Tibial artery (tissue), 4 donors: ENCODE data around the gene RECQL.

ENCODE experiments used
- DNase-seq, 2 donors: peaks; one replicate each; pipeline ENCODE4 v3.0.0-alpha.2; 2019
- H3K27ac ChIP-seq, 2 donors: fragments of 200-600 bp; sonication (generic) in 1 of 2; 1 replicate in 1 of 2; 2 replicates in 1 of 2; pipeline ENCODE4 v1.5.1; 2018 to 2019; ENCODE audit warnings: mild to moderate bottlenecking in 1 of 2
- H3K27me3 ChIP-seq, 2 donors: fragments of 200-600 bp; sonication (generic) in 1 of 2; one replicate each; pipeline versions ENCODE4 v1.5.1 to v1.6.0; 2016 to 2019
- H3K36me3 ChIP-seq, 3 donors: fragments of 200-600 bp; sonication (generic) in 2 of 3; one replicate each; pipeline ENCODE4 v1.5.1; 2016 to 2019; ENCODE audit warnings: mild to moderate bottlenecking in 2 of 3
- H3K4me1 ChIP-seq, 4 donors: fragments of 200-600 bp; sonication (generic) in 2 of 4; 1 replicate in 3 of 4; 2 replicates in 1 of 4; pipeline ENCODE4 v1.5.1; 2016 to 2019
- H3K4me3 ChIP-seq, 2 donors: fragments of 200-600 bp; sonication (generic) in 1 of 2; 1 replicate in 1 of 2; 2 replicates in 1 of 2; pipeline ENCODE4 v1.5.1; 2018 to 2019; ENCODE audit warnings: mild to moderate bottlenecking in 2 of 2
- H3K9me3 ChIP-seq, 3 donors: fragments of 200-600 bp; sonication (generic) in 1 of 3; one replicate each; pipeline ENCODE4 v1.5.1; 2016 to 2019
- intact Hi-C: fragments of 100-400 bp; cut with DNase I; formaldehyde crosslinking; loops from one replicate; pipeline ENCODE4 v1.15.0; 2023; ENCODE audit warnings: low total_unique reads
- TF ChIP-seq, protein P1 (sequence below), 2 experiments: fragments of 200-600 bp in 1 of 2; fragments of 450-650 bp in 1 of 2; IDR thresholded peaks; one replicate each; pipeline ENCODE4 v1.5.1; 2017 to 2019; ENCODE audit warnings: antibody characterized with exemption in 2 of 2, mild to moderate bottlenecking in 1 of 2, moderate library complexity in 1 of 2

Gene RECQL

DNA sequence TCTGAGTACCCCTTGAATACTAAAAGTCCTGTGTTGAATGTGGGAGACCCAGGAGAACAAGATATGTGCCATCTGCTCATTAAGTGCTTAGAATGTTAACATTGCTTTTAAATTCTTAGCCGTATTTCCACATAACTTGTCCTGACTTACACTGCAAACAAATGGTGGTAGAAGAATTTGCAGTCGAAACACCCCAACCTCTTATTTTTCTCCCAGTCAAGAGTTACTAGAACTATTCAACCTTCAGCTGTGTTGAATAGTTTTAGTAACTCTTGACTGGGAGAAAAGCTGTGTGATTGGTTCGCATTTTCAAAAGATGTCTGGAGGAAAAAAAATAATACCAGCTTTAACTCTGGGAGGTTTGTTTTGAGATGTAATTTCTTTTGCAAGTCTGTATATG is 17.0 kb upstream of the RECQL start:
- TF ChIP-seq, protein P1, sequence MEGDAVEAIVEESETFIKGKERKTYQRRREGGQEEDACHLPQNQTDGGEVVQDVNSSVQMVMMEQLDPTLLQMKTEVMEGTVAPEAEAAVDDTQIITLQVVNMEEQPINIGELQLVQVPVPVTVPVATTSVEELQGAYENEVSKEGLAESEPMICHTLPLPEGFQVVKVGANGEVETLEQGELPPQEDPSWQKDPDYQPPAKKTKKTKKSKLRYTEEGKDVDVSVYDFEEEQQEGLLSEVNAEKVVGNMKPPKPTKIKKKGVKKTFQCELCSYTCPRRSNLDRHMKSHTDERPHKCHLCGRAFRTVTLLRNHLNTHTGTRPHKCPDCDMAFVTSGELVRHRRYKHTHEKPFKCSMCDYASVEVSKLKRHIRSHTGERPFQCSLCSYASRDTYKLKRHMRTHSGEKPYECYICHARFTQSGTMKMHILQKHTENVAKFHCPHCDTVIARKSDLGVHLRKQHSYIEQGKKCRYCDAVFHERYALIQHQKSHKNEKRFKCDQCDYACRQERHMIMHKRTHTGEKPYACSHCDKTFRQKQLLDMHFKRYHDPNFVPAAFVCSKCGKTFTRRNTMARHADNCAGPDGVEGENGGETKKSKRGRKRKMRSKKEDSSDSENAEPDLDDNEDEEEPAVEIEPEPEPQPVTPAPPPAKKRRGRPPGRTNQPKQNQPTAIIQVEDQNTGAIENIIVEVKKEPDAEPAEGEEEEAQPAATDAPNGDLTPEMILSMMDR (IDR thresholded peaks at IDR 0.05) = no peak
- no peaks in the 10 kb centered on the region for H3K27me3 ChIP-seq
- DNase-seq = no peak
- H3K36me3 ChIP-seq = peaks cover 19 to 31% (median 25%) of the 10 kb centered on the region in 3 donors
- H3K27ac ChIP-seq = no peak overlapping the region
- no peak overlapping the region for H3K4me3 ChIP-seq
- H3K4me1 ChIP-seq = no peaks in the 10 kb centered on the region
- intact Hi-C loops = no loop called here
- H3K9me3 ChIP-seq = no peaks in the 10 kb centered on the region

DNA sequence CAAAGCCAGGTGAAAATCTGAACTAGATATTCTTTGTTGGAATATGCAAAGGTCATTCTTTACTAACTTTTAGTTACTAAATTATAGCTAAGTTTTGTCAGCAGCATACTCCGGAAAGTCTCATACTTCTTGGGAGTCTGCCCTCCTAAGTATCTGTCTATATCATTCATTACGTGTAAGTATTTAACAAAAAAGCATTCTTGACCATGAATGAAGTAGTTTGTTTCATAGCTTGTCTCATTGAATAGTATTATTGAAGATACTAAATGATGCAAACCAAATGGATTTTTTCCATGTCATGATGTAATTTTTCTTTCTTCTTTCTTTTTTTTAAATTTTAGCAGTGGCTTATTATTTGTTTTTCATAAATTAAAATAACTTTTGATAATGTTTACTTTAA is 14.8 kb upstream of the RECQL start:
- Histone ChIP-seq H3K27me3 (no peaks in the 10 kb centered on the region), H3K4me3 (no peak overlapping the region), H3K27ac (no peak overlapping the region), H3K9me3 (no peaks in the 10 kb centered on the region), H3K4me1 (no peaks in the 10 kb centered on the region), H3K36me3 (peaks cover 28 to 42% (median 31%) of the 10 kb centered on the region in 3 donors)
- intact Hi-C loops = no loop called here
- DNase-seq = no peak
- TF ChIP-seq, protein P1 (IDR thresholded peaks at IDR 0.05) = no peak

DNA sequence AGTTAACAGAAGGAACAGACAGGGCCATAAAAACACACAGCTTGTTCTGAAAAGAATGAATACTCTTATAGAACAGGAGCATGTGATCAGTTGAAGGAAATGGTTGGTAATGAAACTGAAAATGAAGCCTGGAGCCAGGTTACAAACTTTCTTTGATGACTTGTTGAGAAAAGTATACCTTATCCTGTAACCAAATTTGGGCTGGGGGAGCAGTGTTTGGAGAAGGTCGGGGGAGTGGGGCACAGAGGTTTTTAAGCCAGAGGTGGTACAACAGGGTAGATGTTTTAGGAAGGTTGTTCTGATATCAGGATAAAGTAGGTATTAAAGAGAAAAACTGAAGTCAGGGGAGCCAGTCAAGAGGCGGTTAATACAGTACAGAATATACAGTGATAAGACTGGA is 8.3 kb upstream of the RECQL start:
- TF ChIP-seq, protein P1 (IDR thresholded peaks at IDR 0.05) = no peak
- no peaks in the 10 kb centered on the region for H3K9me3 ChIP-seq
- H3K27me3 ChIP-seq = no peaks in the 10 kb centered on the region
- H3K4me1 ChIP-seq = peaks cover 0 to 4% (median 0%) of the 10 kb centered on the region in 4 donors
- no peak overlapping the region for H3K4me3 ChIP-seq
- peaks cover 33 to 52% (median 34%) of the 10 kb centered on the region in 3 donors for H3K36me3 ChIP-seq
- DNase-seq = no peak
- intact Hi-C loops = no loop called here
- H3K27ac ChIP-seq = no peak overlapping the region

DNA sequence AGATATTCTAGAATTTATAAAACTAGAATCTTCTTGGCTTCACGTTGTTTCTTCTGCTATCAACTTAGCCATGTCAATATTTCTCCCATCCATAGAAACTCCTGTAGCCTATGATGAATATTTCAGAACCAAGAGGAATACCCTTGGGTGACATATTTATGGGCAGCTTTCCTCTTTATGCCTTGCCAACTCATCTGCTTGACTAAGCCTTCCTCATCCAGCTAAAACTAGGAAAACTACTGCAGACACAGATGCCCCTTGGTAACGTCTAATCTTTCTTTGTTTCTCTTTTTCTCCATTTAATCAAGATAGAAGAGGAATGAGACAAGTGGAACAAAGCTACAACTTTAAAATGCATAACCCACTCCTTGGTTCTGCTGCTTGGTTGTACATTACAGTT is 6.4 kb upstream of the RECQL start:
- TF ChIP-seq, protein P1 (IDR thresholded peaks at IDR 0.05) = no peak
- peaks cover 19 to 33% (median 20%) of the 10 kb centered on the region in 3 donors for H3K36me3 ChIP-seq

DNA sequence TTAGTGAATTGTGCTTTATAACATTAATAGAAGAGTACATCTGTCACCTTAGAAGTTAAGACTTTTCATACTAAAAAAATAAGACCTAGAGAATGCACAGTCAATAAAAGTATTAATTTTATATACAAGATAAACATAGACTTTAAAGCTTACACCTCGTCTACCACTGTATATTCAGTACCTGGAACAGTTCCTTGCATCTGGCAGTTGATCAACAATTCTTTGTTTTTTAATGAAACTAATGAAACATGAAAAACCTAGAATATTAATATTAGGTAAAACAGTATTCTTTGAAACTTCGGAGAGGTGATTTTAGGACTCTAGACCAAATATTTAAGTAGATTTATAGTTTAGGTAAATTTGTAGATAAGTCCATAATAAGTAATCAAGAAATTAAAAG is 4.5 kb upstream of the RECQL start:
- peaks cover 10 to 23% (median 18%) of the 10 kb centered on the region in 3 donors for H3K36me3 ChIP-seq
- H3K4me1 ChIP-seq = peaks cover 0 to 24% (median 18%) of the 10 kb centered on the region in 4 donors
- H3K4me3 ChIP-seq = no peak overlapping the region
- DNase-seq = no peak
- intact Hi-C loops = no loop called here
- H3K27me3 ChIP-seq = no peaks in the 10 kb centered on the region
- no peaks in the 10 kb centered on the region for H3K9me3 ChIP-seq
- H3K27ac ChIP-seq = no peak overlapping the region
- TF ChIP-seq, protein P1 (IDR thresholded peaks at IDR 0.05) = no peak

More for the DNA sequence above, 6.4 kb upstream of the RECQL start:
- H3K27ac ChIP-seq = no peak overlapping the region
- intact Hi-C loops = no loop called here
- no peak overlapping the region for H3K4me3 ChIP-seq
- no peak for DNase-seq
- H3K27me3 ChIP-seq = no peaks in the 10 kb centered on the region
- H3K4me1 ChIP-seq = peaks cover 0 to 19% (median 13%) of the 10 kb centered on the region in 4 donors
- H3K9me3 ChIP-seq = no peaks in the 10 kb centered on the region

DNA sequence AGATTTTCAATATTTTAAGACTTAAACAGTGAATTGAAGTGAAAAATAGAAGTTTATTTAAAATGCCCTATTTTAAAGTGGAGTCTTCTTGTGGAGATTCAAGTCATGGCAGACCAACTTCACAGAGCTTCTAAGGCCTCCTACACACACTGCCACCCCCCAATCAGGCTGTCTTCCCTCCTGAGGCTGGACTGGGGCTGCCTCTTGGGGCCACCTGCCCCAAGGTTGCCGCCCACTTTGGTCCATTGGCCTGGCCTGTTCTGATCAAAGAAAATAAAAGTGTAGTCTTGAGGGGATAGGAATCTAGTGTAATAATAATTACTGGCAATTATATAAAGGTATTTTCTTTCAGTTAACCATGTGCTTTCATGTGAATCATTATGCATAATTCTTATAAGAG is 1.4 kb upstream of the RECQL start:
- Histone ChIP-seq H3K36me3 (peaks cover 3 to 10% (median 5%) of the 10 kb centered on the region in 3 donors), H3K4me1 (peaks cover 0 to 40% (median 27%) of the 10 kb centered on the region in 4 donors), H3K27ac (peak overlapping the region in 1 of 2 donors; percentile 91), H3K9me3 (no peaks in the 10 kb centered on the region), H3K27me3 (no peaks in the 10 kb centered on the region), H3K4me3 (peak overlapping the region; percentile 80 to 93)
- TF ChIP-seq, protein P1 (IDR thresholded peaks at IDR 0.05) = no peak
- intact Hi-C loops = loop anchor here (5.0 kb wide), 2 partner anchors 159 to 179 kb away; no protein-coding TSS in a partner anchor
- no peak for DNase-seq
